HG02678 (cell line): Measurements from ENCODE around the gene GSDME.

Experiments used
- ATAC-seq: cut with Tn5 transposase; IDR thresholded peaks from one replicate; pipeline ENCODE4 v1.9.1; 2021; ENCODE audit warnings: mild to moderate bottlenecking, moderate library complexity; ENCODE audit not compliant: unreplicated experiment

GSDME gene

GRCh38 chr7:24773646-24774045 lies 16.4 kb upstream of the GSDME start:
- no peak for ATAC-seq

DNA sequence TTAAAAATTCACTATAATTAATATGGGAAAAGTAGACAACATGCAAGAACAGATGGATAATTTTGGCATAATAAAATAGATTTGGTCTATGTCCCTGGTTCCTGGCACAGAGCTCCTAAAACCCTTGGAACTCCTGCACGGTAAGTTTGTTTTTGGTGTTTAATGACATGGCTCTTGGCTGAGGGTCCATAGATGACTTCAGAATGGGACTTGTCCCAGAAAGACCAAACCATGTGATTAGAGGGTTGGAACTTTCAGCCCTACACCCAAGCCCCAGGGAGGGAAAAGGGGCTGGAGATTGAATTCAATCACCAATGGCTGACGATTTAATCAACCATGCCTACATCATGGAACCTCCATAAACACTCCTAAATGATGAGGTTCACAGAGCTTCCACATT lies 12.6 kb upstream of the GSDME start:
- ATAC-seq = no peak

DNA sequence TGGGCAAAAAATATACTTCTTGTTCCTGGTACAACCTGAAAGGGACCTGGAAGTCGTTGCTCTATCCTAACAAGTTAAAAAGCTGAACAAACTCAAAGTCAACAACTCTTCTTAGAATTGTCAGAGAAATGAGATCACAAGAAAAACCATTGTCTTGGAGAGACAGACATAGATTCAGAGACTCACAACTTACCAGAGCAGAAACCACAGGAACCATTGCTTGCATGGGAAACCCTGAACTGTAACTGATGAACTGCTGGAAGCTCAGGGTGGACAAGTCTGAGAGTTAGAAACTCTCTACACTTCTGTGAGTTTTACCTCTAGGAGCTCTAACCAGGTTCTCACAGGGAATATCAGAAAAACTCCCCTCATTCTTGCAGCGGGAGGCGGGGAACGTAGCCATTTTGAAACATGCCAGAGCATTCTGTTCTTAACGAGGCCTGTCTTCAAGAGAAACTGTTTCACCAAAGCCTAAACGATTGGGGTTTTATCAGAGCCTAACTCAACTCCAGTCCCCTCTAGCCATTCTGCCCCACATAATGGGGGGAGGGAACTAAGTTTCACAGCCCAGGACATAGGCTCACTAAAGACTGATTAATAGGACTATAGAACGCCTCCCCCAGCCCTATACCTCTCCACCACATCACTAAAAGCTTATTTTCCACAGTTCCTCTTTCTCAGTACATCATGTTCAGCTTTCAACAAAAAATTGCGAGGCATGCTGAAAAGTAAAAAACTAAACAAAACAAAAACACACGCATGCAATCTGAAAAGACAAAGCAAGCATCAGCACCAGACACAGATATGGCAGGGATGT lies 12.0 kb upstream of the GSDME start:
- no peak for ATAC-seq

DNA sequence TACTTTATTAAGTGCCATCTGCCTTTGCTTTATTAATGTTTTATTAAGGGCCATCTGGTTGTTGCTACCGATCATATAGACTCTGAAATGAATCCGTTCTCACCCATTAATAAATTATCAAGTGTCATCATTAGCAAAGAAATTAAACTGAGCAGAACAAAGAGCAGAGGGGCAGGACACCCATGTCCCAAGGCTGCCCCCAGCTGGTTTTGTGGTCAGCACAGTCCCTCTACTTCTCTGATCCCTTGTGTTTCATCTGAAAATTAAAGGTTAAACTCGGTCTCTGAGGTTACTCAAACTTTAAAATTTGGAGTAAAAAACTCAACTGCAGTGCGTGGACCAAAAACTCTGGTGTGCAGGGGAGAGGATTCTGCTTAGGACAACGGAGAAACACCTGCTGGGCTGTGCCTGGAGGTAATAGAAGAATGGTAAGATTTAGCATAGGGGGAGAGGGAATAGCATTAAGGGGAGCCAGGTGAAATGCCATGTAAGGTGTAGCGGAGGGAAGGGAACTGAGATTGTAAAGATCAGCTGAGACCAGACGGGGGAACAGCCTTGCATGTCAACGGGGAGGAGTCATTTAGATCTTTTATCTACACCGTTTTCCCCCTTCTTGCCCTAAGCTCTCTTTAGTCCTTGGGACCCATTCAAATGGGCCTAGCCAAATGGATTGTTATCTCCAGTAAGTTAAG lies 10.8 kb upstream of the GSDME start:
- no peak for ATAC-seq

- no peak for ATAC-seq
These were observed 7.9 kb upstream of the GSDME start for GRCh38 chr7:24764972-24765744.

- ATAC-seq = no peak
These were observed 6.7 kb upstream of the GSDME start for GRCh38 chr7:24764011-24764410.

DNA sequence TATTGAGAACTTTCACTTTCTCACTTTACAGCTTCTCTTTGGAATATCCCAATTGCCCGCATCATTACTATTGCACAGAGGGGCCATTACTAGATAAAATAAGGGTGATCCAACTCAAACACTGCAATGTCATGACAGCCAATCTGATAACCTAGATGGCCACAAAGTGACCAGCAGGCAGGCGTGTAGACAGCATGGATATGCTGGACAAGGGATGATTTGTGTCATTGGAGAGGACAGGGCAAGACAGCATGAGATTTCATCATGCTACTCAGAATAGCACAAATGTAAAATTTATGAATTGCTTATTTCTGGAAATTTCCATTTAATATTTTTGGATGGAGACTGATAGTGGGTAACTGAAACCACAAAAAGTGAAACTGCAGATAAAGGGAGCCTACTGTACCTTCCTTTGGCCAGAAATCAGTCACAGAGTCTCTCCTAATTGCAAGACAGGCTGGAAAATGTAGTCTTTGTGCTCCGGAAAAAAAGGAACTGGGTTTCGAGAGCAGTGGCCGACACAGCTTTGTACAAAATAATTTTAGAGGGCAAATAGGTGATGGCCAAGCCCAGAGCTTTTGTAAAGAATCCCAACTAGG lies 6.1 kb upstream of the GSDME start:
- no peak for ATAC-seq

DNA sequence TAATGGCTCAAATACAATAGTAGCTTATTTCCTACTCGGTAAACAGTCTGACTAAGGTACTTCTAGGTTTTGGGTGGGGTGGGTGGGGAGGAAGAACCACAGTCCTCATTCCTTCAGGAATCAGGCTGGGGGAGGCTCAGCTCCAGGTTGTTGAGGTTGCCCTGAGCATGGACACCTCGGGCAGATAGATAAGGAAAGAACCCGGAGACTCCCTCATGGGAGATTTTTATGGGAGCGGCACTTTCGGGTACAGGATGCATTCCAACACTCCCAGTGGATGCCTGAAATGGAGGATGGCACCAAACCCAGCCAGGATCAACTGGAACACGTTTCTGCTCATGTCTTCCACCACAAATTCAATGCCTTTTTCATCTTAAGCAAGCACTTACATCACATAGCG lies 5.5 kb upstream of the GSDME start:
- ATAC-seq = no peak

DNA sequence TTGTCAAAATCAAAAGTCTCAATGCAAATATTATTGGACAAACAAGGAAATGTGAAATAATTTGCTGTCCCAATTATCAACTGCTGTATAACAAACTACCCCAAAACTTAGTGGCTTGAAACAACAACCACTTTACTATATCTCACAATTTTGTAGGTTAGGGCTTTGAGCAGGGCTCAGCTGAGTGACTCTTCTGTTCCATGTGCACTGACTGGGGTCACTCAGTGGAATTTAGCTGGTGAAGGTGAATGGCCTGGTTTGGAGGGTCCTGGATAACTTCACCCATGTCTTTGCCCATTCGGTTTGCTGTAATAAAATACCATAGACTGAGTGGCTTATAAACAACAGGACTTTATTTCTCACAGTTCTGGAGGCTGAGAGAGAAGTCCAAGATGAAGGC lies 3.7 kb upstream of the GSDME start:
- no peak for ATAC-seq

GRCh38 chr7:24756545-24757352 lies 515 bp downstream of the GSDME start:
- peak; percentile 7 for ATAC-seq

GRCh38 chr7:24755541-24756407 lies 1.5 kb downstream of the GSDME start:
- ATAC-seq = peak; percentile 64

DNA sequence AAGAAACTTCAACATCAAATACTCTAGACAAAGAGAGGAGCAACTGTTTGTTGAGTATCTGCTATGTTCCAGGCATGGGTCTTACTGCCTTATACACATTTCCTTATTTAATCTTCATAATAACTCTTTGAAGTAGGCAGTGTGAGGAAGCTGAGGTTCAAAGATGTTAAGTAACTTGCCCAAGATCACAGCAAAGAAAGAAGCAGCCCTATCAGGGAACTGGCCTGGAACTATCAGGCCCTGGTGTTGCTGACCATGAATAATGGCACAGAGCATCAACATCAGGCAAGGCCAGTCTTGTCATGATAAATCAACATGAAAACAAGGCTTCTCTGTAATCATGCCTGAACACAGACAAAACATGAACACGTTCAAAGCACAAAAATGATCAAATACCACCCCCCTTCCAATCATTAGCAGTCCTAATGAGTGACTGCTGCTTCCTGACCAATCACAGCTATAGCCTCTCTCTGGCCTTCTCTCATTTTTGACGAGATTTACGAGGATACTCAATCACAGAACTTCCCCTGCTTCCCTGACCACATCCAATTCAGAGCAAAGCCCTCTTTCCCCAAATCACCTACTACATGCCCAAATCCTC lies 2.3 kb downstream of the GSDME start:
- ATAC-seq = no peak

DNA sequence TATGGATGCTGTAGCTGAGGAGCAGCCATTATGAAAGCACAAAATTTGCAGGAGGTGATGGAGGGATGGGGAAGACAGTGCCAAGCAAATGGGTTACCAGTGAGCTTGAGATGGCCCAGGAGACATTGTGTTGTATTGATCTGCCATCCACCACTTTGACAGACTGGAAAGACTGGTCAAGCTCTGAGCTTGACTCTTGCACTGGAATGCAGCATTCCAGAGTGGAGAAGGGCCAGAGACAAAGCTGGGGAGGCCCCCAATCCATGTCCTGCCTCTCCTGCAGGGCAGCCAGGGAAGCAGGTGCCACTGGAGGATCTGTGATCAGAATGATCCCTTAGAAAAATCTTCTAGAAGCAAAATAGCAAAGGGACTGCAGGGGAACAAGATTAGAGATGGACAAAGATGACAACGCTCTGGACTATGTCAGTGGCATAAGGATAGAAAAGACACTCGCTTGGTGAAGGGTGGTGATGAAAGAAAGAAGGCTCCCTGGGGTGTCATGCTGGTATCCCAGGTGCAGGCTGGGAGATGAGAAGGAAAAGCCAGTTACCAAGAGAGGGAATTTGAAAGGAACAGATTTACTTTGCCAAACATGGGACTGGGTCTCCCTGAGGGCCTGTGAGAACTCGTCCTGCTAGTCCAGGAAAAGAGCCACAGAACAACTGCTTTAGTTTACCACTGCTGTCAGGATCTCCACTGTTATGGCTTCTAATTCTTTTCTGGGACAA lies 5.0 kb downstream of the GSDME start:
- ATAC-seq = no peak

DNA sequence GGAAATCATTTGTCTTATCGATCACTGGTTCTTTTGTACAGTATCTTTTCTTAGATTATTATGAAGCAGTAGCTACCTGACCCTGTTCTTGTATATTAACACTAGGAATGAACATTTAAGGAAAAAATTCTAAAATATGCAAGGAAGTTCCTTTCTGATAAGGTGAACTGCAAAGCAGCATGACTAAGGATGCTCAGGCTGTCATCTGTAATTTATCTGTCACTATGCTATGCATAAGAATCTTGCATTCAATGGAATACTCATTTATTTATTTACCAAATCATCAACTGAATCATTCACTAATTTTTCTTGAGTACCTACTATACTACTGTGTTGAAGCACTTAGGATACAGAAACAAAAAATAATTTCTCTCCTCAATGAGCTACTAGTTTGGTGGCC lies 5.8 kb downstream of the GSDME start:
- no peak for ATAC-seq

DNA sequence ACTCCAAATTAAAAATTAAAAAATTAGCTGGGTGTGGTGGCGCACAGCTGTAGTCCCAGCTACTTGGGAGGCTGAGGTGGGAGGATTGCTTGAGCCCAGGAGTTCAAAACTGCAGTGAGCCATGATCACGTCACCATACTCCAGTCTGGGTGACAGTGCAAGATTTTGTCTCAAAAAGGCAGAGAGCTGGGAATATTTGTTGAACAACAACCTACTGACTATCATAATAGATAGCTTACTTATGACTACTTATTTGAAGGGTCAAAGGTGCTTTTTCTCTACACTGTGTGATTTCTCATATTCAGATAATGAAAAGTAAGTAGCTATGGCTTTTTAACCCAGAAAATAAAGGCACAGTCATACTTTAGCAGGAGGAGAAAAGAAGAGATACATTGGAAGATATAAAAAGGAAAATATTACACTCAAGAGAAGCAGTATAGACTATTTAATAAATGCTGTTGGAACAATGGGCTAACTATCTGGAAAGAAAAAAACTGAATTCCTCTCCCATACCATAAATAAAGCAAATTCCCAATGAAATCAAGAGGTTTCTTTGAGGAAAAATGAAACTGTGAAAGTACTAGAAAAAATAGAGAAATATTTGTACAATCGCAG lies 6.7 kb downstream of the GSDME start:
- no peak for ATAC-seq

DNA sequence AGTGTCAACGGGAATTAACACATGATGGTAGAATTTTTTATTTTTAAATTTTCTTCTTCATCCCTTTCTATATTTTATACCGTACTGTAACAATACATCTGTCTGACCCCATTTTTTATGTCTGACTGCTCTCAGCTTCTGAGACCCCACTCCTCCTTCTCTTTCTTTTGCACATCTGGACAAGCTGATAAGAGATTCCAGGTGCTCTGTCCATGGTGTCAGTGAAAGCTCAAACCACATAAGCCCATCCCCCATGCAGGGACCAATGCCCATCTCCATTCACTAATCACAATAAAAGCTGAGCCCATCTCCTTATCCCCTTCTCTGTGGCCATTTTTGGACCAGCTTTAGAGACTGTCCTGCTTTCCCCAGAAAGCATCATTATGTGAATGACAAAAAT lies 8.7 kb downstream of the GSDME start:
- ATAC-seq = no peak

DNA sequence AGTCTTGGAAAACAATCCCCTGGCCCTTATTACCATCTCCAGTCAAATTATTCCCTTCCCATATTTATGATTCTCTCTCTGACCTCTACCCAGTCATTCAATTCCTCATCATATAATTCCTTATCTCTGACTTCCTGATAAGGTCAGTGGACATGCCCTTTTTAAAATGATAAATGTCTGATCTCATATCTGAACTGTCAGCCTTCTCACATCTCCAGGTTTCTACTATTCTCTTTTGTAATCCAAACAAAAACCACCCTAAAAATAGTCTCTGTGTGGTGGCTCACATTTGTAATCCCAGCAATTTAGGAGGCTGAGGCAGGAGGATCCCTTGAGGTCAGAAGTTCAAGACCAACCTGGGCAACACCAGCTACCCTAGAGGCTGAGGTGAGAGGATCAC lies 11.9 kb downstream of the GSDME start:
- ATAC-seq = no peak

- no peak for ATAC-seq
These were observed 13.8 kb downstream of the GSDME start for GRCh38 chr7:24743471-24743870.
